ENCODE measurements around the gene ODC1.

GRCh38 chr2:10428355-10428754 lies 19.8 kb downstream of the ODC1 start:
- TF ChIP-seq CTCF (IDR thresholded peaks at IDR 0.05) = no peak
- TF ChIP-seq ZFX (IDR thresholded peaks at IDR 0.05; ENCODE audit: borderline replicate concordance) = no peak
